Fibroblast of peridontal ligament (primary cell): ENCODE measurements around the gene MEF2B.
A peak's percentile ranks its signal among the peaks of the same experiment; 100 is the strongest.
"Not testable (repeated sequence)": the region's sequence is repeated elsewhere in the genome, so short reads cannot be mapped to it uniquely, and the experiment has no call there.

Experiments used
- DNase-seq: peaks from one replicate; pipeline ENCODE4 v3.0.0-alpha.2; 2010; ENCODE audit errors: extremely low read depth

Gene MEF2B

DNA sequence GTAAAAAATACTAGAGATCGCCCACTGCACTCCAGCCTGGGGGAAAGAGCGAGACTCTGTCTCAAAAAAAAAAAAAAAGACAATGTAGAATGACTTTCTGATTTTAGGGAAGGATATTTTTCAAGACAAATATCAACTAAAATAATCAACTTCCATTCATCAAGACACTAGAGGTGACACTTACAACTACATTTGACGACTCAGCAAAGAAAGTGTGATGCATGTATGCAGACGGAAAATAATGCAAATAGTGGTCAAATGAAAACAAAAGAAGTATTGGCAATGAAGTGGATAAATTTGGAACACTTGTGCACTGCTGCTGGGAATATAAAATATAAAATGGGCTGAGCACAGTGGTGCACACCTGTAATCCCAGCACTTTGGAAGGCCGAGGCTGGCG, 44.0 kb downstream of the MEF2B start:
- no peak for DNase-seq

DNA sequence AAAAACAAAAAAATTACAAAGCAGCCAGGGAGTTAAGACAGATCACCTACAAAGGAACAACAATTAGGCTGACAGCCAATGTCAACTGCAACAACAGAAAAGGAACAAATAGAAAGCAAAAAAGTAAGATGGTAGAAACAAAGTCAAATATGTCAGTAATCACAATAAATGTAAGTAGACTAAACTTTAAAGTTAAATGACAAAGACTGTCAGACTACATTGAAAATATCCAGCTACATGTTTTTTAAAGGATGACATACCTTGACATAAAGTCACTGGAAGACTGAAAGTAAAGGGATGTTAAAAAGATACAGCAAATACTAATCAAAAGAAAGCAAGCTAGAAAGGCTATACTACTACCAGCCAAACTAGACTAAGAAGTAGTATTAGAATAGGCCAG, 46.7 kb downstream of the MEF2B start:
- no peak for DNase-seq

DNA sequence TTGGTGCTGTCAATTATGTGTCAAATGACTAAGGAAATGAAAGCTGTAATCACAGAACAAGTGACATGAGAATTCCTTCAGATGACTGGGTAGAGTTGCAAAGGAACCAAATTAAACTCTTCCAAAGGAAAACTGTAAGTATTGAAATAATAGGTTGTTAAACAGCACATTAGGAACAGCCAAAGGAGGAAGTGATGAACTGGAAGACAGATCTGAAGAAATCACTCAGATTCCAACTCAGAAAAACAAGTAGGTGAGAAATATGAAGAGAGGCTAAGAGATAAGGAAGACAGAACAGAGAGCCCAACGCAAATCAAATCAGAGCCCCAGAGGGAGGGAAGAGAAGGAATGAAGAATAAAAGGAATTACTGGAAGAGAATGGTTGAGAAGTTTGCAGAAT, 47.2 kb downstream of the MEF2B start:
- DNase-seq: no peak

DNA sequence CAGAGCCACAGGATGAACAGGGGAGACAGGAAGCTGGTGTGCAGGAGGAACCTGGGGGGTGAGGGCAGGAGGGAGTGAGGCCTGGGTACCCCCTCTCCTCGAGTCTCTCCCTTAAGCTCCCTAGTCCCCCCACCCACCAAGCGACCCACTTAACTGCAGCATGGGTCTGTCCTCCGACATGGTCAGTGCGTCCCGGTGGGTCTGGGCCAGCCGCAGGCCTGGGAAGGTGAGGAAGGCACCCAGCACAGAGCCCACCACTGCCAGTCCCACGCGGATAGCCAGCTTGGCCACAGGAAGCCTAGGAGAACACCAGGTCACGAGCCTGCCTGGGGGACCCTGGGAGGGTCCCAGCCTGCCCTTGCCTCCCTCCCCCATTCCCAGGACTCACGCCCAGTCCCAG, 48.7 kb downstream of the MEF2B start:
- no peak for DNase-seq

DNA sequence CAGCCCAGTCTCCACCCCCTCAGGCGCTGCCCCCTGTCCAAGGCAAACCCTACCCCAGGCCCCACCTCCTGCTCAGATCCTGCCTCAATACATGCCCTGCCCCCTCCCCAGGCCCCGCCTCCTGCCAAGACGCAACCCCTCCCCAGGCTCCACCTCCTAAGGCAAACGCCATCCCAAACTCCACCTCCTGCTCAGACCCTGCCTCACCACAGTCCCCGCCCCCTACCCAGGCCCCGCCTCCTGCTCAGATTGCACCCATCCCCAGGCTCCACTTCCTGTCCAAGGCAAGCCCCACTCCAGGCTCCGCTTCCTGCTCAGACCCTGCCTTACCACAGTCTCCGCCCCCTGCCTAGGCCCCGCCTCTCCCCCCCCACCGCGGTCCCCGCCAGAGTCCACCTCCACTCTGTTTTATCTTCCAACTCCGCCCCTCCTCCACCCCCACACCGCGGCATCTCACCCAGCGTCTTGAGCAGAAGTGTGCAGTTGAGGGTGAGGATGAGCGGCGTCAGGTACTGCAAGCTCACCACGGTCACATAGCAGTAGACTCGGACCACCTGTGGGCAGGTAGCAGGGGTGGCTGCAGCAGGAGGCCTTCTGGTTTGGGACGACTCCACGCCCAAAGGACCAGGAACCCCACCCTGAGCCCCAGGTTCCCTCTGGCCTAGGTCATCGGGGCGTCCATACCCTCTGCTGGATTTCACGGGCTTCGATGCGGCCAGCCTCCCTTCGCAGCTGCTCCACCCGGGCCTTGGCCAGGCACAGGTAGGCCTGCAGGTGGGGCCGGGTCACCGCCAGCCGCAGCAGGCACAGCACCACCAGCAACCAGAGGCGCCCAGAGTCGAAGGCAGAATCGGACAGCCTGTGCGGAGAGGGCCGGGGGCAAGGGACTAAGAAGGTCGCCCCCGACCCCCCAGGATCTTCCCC, 49.5 kb downstream of the MEF2B start:
- peak; percentile 8 for DNase-seq

DNA sequence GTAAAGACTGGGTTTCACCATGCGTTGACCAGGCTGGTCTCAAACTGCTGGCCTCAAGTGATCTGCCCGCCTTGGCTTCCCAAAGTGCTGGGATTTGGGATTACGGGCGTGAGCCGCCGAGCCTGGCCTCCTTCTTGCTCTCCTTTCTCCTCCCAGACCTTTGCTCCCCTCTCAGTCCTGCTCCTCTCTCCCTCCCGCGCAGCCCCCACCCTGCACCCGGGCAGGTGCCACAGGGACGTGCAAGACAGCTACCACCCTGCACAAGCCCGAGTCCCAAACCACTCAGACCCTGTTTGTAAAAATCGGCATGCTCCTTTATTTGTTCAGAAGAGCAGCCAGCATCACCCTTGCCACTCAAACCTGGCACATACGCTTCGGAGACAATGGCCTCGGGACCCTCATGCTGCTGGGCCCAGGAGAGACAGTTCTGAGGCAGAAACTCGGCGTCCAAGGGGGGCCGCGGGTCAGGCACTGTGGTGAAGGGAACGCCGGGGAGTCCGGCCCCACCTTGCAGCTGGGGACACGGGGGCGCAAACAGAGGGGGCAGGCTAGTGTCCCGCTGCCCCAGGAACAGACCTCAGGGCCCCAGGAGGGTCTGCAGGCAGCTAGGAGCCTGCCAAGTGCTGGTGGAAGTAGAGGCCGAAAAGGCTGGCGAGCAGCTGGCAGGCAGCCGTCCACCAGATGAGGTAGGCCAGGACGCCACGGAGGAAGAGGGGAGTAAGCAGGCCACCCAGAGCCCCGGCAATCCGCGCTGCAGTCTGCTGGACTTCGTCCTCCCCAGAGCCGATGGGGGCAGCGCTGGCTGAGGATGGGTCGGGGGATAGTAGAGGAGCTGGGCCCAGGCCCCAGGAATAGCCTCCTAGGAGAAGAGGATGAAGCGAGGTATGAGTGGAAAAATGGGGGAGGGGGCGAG, 50.5 kb downstream of the MEF2B start:
- DNase-seq: no peak

DNA sequence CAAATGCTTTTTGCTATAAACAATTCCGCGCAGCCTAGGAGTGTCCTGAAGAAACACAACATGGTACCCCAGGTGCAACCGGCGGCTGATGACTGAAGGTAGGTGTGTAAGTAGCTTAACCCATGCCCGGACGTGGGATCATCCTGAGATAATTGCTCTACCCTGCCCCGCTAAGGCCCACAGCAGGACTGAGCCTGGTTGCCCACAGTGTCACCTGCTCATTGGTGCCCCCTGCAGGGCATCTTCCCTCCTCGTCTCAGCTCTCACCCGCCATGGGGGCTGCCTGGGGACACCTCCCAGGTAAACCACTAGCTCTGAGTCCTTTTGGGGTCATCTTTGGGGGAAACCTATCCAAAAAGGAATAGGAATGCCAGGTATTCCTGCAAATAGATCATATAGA, 54.1 kb downstream of the MEF2B start:
- no peak for DNase-seq

DNA sequence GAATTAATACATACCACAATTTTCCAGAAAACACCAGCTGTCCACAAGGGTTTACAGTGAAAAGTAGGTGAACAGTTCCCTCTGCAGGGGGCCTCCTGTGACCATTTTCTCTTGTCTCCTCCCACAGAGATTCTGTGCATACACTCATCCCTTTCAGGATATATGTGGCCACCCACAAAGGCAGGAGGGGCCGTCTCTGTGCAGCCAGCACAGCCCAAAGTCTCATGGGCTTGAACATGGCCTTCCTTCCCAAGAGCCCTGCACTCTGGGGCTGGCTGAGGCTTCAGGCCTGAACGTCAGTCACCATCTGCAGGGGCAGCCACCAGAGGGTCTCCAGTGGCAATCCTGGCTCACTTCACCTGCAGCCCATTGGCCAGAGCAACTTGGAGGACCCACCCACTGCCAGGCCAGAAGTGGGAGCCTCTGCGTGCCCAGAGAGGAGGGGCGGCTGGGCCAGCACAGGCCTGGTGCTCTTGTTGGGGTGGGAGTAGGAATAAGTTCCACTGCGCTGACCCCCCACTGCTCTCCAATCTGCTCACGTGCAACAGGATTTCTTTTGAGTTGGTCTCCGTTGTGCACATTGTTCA, 56.9 kb downstream of the MEF2B start:
- peak; percentile 37 for DNase-seq

DNA sequence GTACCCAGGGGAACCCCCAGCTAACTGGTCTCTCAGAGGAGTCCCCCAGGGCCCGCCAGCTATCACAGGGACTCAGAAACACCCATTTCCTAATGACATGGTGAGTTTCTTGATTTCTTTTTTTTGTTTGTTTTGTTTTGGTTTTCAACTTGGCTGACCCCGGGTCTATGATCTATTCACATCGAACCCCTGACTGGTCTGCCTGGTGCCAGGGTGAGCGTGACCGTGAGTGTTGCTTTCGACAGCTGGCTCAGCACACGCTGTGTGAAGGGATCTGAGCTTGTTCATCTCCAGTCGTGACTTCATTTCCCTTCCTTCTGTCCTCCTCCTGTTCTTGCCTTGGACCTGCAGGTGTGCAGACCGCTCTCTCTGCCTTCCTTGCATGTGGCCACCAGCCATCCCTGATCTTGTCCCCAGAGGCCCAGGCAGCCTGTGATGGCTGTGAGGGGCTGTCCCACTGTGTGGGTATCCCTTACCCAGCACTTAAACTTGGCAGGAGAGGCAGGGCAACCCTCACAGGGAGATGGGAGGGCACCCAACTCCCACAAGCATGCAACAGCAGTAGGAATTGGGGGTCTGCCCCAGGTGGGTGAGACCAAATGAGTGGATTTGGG, 58.0 kb downstream of the MEF2B start:
- DNase-seq: no peak

DNA sequence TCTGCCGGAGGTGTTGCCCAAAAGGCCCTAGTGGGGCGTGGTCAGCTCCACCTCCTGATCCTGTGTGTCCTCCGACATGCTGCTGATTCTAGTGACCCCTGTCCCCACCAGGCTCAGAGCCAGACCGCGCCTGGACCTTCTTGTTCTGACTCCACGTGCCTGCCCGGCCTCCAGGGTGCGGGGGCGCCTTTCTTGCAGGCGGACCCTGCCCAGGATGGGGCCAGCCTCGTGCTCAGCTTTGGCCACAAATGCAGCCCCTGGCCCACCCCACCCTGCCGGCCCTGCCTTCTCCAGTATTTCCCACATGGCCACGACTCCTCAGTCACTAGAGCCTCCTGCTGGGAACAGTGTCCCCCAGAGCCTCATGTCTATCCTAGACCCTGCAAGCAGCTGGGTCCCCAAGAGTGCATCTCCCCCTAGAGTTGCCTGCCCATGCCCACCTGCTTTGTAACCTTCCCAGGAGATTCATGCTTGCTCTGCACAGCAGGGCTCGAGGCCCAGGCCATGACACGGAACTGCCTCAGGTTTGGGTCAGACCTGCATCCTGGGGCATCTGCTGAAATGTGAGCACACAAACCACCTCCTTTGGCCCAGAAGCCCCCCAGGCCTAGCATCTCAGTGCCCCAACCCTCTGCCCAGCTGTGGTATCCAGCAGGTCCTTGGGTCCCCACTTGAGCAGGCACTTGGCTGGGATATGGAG, 58.8 kb downstream of the MEF2B start:
- DNase-seq: no peak

DNA sequence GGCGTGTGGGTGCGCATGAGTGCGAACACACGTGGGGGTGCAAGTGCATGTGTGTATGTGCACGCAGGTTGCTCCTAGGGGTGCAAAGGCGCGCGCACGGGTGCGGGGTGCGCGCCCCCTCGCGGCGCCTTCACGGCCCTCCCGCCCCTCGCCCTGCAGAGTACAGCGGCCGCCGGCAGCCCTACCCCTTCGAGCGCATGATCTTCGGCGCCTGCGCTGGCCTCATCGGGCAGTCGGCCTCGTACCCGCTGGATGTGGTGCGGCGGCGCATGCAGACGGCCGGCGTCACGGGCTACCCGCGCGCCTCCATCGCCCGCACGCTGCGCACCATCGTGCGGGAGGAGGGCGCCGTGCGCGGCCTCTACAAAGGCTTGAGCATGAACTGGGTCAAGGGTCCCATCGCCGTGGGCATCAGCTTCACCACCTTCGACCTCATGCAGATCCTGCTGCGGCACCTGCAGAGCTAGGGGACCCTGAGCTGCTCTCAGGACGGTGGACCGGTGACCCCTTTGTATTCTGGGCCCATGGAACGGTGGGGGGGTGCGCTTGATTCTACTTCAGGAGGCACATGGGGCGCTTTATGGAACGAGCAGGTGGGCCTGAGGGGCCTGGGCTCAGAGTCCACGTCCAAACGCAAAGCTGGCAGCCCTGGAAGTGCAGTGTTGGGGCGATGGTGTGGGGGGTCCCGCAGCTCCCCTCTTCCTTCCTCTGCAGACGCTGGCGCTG, 59.5 kb downstream of the MEF2B start:
- DNase-seq: no peak

DNA sequence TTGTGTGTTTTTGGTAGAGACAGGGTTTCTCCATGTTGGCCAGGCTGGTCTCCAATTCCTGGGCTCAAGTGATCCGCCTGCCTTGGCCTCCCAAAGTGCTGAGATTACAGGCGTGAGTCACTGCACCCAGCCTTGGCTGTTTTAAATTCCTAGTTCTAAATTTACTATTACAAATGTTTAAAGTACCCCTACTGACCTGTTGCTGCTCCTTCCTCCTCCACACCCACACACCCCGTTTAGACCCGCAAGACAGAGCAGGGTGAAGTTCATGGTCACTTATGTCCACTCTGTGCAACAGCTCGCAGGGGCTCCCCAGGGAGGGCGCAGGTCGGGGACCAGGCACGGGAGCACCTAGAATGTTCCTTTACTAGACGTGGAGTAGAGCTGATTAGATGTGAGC, 60.5 kb downstream of the MEF2B start:
- DNase-seq: peak; percentile 37

DNA sequence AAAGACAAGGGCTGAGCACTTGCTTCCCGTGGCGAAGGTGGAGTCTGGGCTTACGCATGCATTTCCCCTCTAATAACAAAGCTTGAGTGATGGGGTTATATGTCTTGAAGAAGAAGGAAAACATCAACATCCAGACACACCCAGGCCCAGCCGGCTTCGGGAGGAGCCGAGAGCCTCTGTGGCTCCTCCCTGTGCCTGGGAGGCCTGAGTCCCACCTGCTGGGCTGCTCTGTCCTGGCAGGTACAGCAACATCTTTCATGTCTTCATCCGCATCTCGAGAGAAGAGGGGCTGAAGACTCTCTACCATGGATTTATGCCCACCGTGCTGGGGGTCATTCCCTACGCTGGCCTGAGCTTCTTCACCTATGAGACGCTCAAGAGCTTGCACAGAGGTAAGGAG, 62.4 kb downstream of the MEF2B start:
- DNase-seq: no peak

DNA sequence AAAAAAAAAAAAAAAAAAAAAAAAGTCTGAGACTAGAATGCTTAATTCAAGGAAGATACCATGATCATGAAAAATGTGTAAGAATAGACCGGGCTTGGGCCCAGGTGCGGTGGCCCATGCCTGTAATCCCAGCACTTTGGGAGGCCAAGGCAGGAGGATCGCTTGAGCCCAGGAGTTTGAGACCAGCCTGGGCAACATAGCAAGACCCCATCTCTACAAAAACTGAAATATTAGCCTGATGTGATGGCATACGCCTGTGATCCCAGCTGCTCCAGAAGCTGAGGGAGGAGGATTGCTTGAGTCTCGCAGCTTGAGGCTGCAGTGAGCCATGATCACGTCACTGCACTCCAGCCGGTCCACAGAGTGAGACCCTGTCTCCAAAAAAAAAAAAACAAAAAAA, 63.1 kb downstream of the MEF2B start:
- DNase-seq: not testable (repeated sequence)

DNA sequence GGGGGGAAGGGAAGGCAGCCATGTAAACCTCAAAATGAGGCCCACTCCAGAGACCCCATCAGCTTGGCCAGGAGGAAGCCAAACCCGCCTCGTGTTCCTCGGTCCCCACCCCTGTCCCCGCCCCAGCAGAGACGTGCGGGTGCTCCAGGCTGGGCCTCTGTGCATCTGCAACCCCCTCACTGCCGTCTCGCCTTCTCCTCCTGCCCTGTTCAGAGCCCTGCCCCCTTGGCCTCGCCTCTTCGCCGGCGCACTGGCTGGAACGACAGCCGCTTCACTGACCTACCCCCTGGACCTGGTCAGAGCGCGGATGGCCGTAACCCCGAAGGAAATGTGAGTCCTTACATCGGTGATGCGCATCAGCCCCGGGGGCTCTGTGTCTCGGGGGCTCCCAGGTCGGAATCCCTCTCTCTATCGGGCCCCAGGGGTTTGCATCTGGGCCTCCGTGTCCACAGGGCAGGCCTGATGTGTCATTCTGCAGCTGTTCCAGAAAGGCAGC, 64.0 kb downstream of the MEF2B start:
- peak; percentile 9 for DNase-seq

DNA sequence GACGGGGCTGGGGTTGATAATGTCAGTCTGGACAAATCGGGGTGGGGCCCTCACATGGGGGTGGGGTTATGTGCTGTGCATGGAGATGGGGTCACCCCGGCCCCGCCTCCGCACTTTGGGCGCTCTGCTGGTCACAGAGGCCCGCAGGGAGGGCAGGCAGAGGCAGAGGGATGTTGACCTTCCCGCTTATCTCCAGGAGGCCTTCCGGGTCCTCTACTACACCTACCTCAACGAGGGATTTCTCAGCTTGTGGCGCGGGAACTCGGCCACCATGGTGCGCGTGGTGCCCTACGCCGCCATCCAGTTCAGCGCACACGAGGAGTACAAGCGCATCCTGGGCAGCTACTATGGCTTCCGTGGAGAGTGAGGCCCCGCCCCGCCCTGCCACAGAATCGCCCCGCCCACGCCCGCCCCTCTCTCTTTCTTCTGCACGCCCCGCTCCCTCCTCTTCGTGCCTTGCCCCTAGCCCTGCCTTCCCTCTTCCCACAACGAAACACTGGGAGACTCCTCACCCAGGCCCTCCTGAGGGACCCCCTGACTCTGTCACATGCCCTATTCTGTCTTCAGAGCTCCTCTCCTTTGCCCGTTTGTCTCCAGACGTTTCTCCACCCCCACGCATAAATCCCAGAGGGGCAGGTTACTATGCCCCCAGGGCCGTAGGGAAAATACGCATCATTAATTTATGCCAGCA, 64.6 kb downstream of the MEF2B start:
- peak; percentile 49 for DNase-seq

DNA sequence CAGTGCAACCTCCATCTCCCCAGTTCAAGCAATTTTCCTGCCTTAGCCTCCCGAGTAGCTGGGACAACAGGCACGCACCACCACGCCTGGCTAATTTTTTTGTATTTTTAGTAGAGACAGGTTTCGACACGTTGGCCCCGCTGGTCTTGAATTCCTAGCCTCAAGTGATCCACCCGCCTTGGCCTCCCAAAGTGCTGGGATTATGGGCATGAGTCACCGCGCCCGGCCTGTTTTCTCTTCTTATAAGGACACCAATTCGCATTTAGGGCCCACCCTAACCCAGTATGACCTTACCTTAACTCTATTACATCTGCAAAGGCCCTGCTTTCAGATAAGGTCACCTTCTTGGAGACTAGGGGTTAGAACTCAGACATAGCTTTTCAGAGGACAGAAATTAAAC, 66.9 kb downstream of the MEF2B start:
- no peak for DNase-seq

DNA sequence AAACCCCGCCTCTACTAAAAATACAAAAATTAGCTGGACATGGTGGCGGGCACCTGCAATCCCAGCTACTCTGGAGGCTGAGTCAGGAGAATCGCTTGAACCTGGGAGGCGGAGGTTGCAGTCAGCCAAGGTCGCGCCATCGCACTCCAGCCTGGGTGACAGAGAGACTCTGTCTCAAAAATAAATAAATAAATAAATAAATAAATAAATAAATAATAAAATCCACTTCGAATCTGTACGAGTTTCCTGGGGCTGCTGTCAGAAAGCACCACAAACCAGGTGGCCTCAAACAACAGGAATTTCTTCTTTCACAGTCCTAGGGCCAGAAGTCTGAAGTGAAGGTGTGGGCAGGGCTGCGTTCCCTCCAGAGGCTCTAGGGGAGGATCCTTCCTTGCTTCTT, 67.5 kb downstream of the MEF2B start:
- not testable (repeated sequence) for DNase-seq

DNA sequence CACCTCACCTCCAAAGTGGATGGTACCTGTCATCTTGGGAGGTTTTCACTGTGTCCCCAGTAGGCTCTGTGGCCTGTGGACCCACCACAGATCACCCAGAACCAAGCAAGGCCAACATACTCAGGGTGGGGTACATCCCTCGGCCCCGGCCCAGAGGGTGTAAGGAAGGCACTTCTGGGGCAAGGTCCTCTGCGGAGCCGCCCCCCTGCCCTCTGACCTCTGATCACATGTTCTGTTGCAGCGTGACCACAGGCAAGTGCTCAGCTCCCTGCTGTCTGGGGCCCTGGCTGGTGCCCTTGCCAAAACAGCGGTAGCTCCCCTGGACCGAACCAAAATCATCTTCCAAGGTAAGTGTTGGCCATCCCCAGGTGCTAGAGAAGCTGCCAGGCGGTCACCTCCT, 68.5 kb downstream of the MEF2B start:
- DNase-seq: no peak
